ENCODE results near the gene MTHFR. TPM values are rescaled to one million over a fixed set of nuclear protein-coding genes. Genes with fewer than 3 reads are reported as not detected.

Gene MTHFR
- total RNA-seq, 1 experiment from 2014 or later = 18.2 TPM

DNA sequence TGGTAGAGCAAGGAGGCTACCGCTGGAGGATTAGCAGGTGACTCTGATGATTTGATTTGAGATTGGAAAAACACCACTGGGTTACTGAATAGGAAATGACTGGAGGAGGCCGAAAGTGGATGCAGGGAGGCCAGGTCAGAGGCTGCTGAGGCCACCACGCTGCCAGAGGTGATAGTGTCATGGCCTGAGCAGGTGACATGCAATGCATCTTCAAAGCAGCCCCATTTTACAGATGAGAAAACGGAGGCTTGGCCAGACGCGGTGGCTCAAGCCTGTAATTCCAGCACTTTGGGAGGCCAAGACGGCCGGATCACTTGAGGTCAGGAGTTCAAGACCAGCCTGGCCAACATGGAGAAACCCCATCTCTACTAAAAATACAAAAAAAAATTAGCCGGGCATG lies 31.0 kb downstream of the MTHFR start:
- Mint-ChIP-seq H3K36me3 (ENCODE audit: insufficient read depth in 1 of 3, low read depth in 3 of 3) (no peaks in the 10 kb centered on the region), H3K4me1 (no peaks in the 10 kb centered on the region), H3K27me3 (ENCODE audit: low read depth) (peaks cover 2% of the 10 kb centered on the region; the same call in 1 of the 2 replicates), H3K9me3 (no peaks in the 10 kb centered on the region), H3K4me3 (no peak overlapping the region), H3K27ac (no peak overlapping the region; a peak in 1 of 7 replicates)
- Histone ChIP-seq H2BK5ac (ENCODE audit: insufficient read length, low read length) (no peak overlapping the region), H3K27ac (ENCODE audit: insufficient read length, low read depth, low read length) (no peak overlapping the region), H4K91ac (ENCODE audit: insufficient read length, low read depth, low read length) (no peak overlapping the region), H4K20me1 (ENCODE audit: control insufficient read depth, insufficient read depth, insufficient read length) (no peaks in the 10 kb centered on the region), H2BK120ac (ENCODE audit: low read depth, low read length, poor library complexity, severe bottlenecking) (no peak overlapping the region), H2AFZ (ENCODE audit: low read length) (no peak overlapping the region), H3K27me3 (ENCODE audit: insufficient read depth, low read length) (no peaks in the 10 kb centered on the region), H3K9me3 (ENCODE audit: control insufficient read depth, low read depth, low read length) (no peaks in the 10 kb centered on the region), H3K9ac (ENCODE audit: extremely low read depth, insufficient read length, low read length) (no peak overlapping the region), H2AK5ac (ENCODE audit: insufficient read length, low read length) (no peak overlapping the region), H4K5ac (ENCODE audit: insufficient read length, low read depth, low read length) (no peak overlapping the region), H3K4me1 (ENCODE audit: insufficient read depth, low read length) (no peaks in the 10 kb centered on the region), H3K4me2 (ENCODE audit: insufficient read depth, insufficient read length, low read length) (no peak overlapping the region), H3K4ac (ENCODE audit: low read depth, low read length) (no peak overlapping the region), H3T11ph (ENCODE audit: low read length) (no peak overlapping the region), H3K23me2 (ENCODE audit: insufficient read length, low read depth, low read length, poor library complexity, severe bottlenecking) (no peaks in the 10 kb centered on the region), H2BK20ac (ENCODE audit: low read depth, low read length, poor library complexity, severe bottlenecking) (no peak overlapping the region), H3K14ac (ENCODE audit: insufficient read depth, low read length) (no peak overlapping the region), H3K79me2 (ENCODE audit: insufficient read depth, low read length) (no peaks in the 10 kb centered on the region), H3K18ac (ENCODE audit: insufficient read length, low read depth, low read length) (no peak overlapping the region), H2BK12ac (ENCODE audit: insufficient read length, low read depth, low read length) (no peak overlapping the region), H4K8ac (replicated peaks; ENCODE audit: insufficient read length, low read depth, low read length) (no peak overlapping the region), H3K23ac (ENCODE audit: insufficient read length, low read depth, low read length) (no peak overlapping the region), H3K56ac (ENCODE audit: insufficient read length, low read depth, low read length) (no peak overlapping the region), H3K79me1 (ENCODE audit: insufficient read depth, low read depth, low read length, poor library complexity, severe bottlenecking) (no peaks in the 10 kb centered on the region), H2BK15ac (ENCODE audit: low read depth, low read length) (no peak overlapping the region)
- WGBS (ENCODE audit: extremely low coverage, insufficient read length, low lambda C conversion rate) = no CpG with 5 or more reads among the region's 9 CpGs
- DNase-seq = no peak
- no peak for TF ChIP-seq CTCF (conservative IDR thresholded peaks at IDR 0.05)
